PC-3 (cell line): ENCODE results near the gene FAR1. TPM values are rescaled to one million over a fixed set of nuclear protein-coding genes. Genes with fewer than 3 reads are reported as not detected.

Experiments used
- ATAC-seq: fragments of 200-7000 bp; cut with Tn5 transposase; 2 replicates; pipeline ENCODE4 v1.9.1; 2020; ENCODE audit warnings: mild to moderate bottlenecking, moderate library complexity
- BruUV-seq: library from RNA; stranded (reverse); fragments of 400-500 nt; replicated peaks from 2 replicates; lab custom pipeline; 2021; lab: Mats Ljungman, UMichigan
- CTCF ChIA-PET: fragments of 300-600 bp; sonication (Branson Sonifier 250); formaldehyde crosslinking; loops from one replicate; lab custom pipeline; 2022; ENCODE audit warnings: antibody characterized with exemption; lab: Charles Lee
- POLR2A ChIA-PET: fragments of 300-600 bp; sonication (Branson Sonifier 250); formaldehyde crosslinking; loops from one replicate; lab custom pipeline; 2022; ENCODE audit warnings: antibody characterized with exemption; ENCODE audit not compliant: unreplicated experiment; lab: Charles Lee
- DNase-seq: peaks from one replicate; pipeline ENCODE4 v3.0.0-alpha.2; 2015
- H2AFZ ChIP-seq: fragments of 300-600 bp; sonication (generic); 2 replicates; pipeline ENCODE4 v1.6.0; 2016; ENCODE audit warnings: antibody characterized with exemption, low read length
- H3F3A ChIP-seq: fragments of 300-600 bp; sonication (generic); one replicate; pipeline ENCODE4 v1.6.0; 2017; ENCODE audit warnings: antibody characterized with exemption, low read length, control low read depth, mild to moderate bottlenecking; ENCODE audit not compliant: unreplicated experiment
- H3K27ac ChIP-seq: fragments of 300-600 bp; sonication (generic); 2 replicates; pipeline ENCODE4 v1.5.1; 2016; ENCODE audit warnings: mild to moderate bottlenecking, low read length
- H3K27me3 ChIP-seq: fragments of 300-600 bp; sonication (generic); 2 replicates; pipeline ENCODE4 v1.6.1; 2016; ENCODE audit warnings: low read length, mixed read lengths
- H3K36me3 ChIP-seq: fragments of 300-600 bp; sonication (generic); 2 replicates; pipeline ENCODE4 v1.6.1; 2016; ENCODE audit warnings: low read depth, mixed run types, low read length, mixed read lengths
- H3K4me1 ChIP-seq: fragments of 300-600 bp; sonication (generic); 2 replicates; pipeline ENCODE4 v1.5.1; 2016; ENCODE audit warnings: low read length; ENCODE audit not compliant: insufficient read depth
- H3K4me2 ChIP-seq: fragments of 300-600 bp; sonication (generic); 2 replicates; pipeline ENCODE4 v1.6.0; 2016; ENCODE audit warnings: low read length
- H3K4me3 ChIP-seq: fragments of 300-600 bp; sonication (generic); 2 replicates; pipeline ENCODE4 v1.5.1; 2016; ENCODE audit warnings: mild to moderate bottlenecking, low read length, mixed read lengths
- H3K79me2 ChIP-seq: fragments of 300-600 bp; sonication (generic); 2 replicates; pipeline ENCODE4 v1.6.1; 2017; ENCODE audit warnings: low read length, mixed read lengths
- H3K9ac ChIP-seq: fragments of 300-600 bp; sonication (generic); 2 replicates; pipeline ENCODE4 v1.6.0; 2016; ENCODE audit warnings: mild to moderate bottlenecking, low read length
- H3K9me2 ChIP-seq: fragments of 300-600 bp; sonication (generic); replicated peaks from 2 replicates; pipeline ENCODE4 v1.6.1; 2016; ENCODE audit warnings: mixed run types, low read length, mixed read lengths
- H3K9me3 ChIP-seq: fragments of 300-600 bp; sonication (generic); 2 replicates; pipeline ENCODE4 v1.6.1; 2016; ENCODE audit warnings: low read length, mixed read lengths
- H4K20me1 ChIP-seq: fragments of 300-600 bp; sonication (generic); 2 replicates; pipeline ENCODE4 v1.6.1; 2016; ENCODE audit warnings: low read length, mixed read lengths
- CTCF ChIP-seq: fragments of 300-600 bp; sonication (generic); conservative IDR thresholded peaks from 2 replicates; pipeline ENCODE4 v1.5.1; 2017; ENCODE audit warnings: antibody characterized with exemption, low read depth, mild to moderate bottlenecking, low read length
- EZH2 ChIP-seq: fragments of 300-600 bp; sonication (generic); IDR thresholded peaks from one replicate; pipeline ENCODE4 v1.6.1; 2017; ENCODE audit warnings: antibody characterized with exemption, mild to moderate bottlenecking, low read length; ENCODE audit not compliant: unreplicated experiment
- EZH2phosphoT487 ChIP-seq: fragments of 300-600 bp; sonication (generic); IDR thresholded peaks from 2 replicates; pipeline ENCODE4 v1.6.1; 2018; ENCODE audit warnings: mild to moderate bottlenecking, antibody characterized with exemption, low read length, borderline replicate concordance
- intact Hi-C: fragments of 100-400 bp; cut with micrococcal nuclease; formaldehyde crosslinking; loops from 2 replicates; pipeline ENCODE4 v1.9.0; 2023
- total RNA-seq: library from RNA; depleted of rRNA; stranded (reverse); fragments of >200 nt; gene quantifications from 2 replicates; pipeline ENCODE4 v1.2.3, GENCODE V29; 2014

Gene FAR1
- total RNA-seq, 1 experiment from 2014 or later: 45.6 TPM

- H3K4me2 ChIP-seq: no peak overlapping the region
- no TSS peak for BruUV-seq
- peaks cover 31% of the 10 kb centered on the region; the same call in 1 of the 2 replicates for H3K36me3 ChIP-seq
- no peaks in the 10 kb centered on the region for H3K27me3 ChIP-seq
- H3K9me3 ChIP-seq: no peaks in the 10 kb centered on the region
- ChIA-PET CTCF (no interaction called here), POLR2A (no interaction called here)
- no peaks in the 10 kb centered on the region for H3K9me2 ChIP-seq
- TF ChIP-seq EZH2 (no peak), EZH2phosphoT487 (no peak), CTCF (no peak)
- no peaks in the 10 kb centered on the region for H3F3A ChIP-seq
- H3K79me2 ChIP-seq: peaks cover 21% of the 10 kb centered on the region
- H4K20me1 ChIP-seq: peaks cover 12% of the 10 kb centered on the region; the same call in 1 of the 2 replicates
- DNase-seq: no peak
- no peak overlapping the region for H3K27ac ChIP-seq
- no peaks in the 10 kb centered on the region for H3K4me1 ChIP-seq
- no peak overlapping the region for H3K4me3 ChIP-seq
- intact Hi-C loops: no loop called here
- H2AFZ ChIP-seq: no peak overlapping the region
- ATAC-seq: no peak
- H3K9ac ChIP-seq: no peak overlapping the region
Observed at GRCh38 chr11:13698132-13698531, 29.7 kb downstream of the FAR1 start.

GRCh38 chr11:13699041-13699440 is 30.6 kb downstream of the FAR1 start:
- Histone ChIP-seq H3K9me2 (no peaks in the 10 kb centered on the region), H3K4me1 (no peaks in the 10 kb centered on the region), H4K20me1 (peaks cover 7% of the 10 kb centered on the region; the same call in 1 of the 2 replicates), H3K4me2 (no peak overlapping the region), H2AFZ (no peak overlapping the region), H3K79me2 (peaks cover 12% of the 10 kb centered on the region), H3K9ac (no peak overlapping the region), H3K27me3 (no peaks in the 10 kb centered on the region), H3K27ac (no peak overlapping the region), H3F3A (no peaks in the 10 kb centered on the region), H3K9me3 (no peaks in the 10 kb centered on the region), H3K36me3 (peaks cover 34% of the 10 kb centered on the region; the same call in 1 of the 2 replicates), H3K4me3 (no peak overlapping the region)
- ChIA-PET CTCF (no interaction called here), POLR2A (no interaction called here)
- no peak for ATAC-seq
- DNase-seq: no peak
- intact Hi-C loops: no loop called here
- no TSS peak for BruUV-seq
- TF ChIP-seq EZH2phosphoT487 (no peak), CTCF (no peak), EZH2 (no peak)

- DNase-seq: no peak
- Histone ChIP-seq H4K20me1 (no peaks in the 10 kb centered on the region), H3K4me2 (no peak overlapping the region), H3K36me3 (peaks cover 34% of the 10 kb centered on the region; the same call in 1 of the 2 replicates), H2AFZ (no peak overlapping the region), H3K4me1 (no peaks in the 10 kb centered on the region), H3F3A (no peaks in the 10 kb centered on the region), H3K27me3 (no peaks in the 10 kb centered on the region), H3K9me3 (no peaks in the 10 kb centered on the region), H3K9me2 (no peaks in the 10 kb centered on the region), H3K79me2 (peaks cover 4% of the 10 kb centered on the region; the same call in 1 of the 2 replicates), H3K4me3 (no peak overlapping the region), H3K27ac (no peak overlapping the region), H3K9ac (no peak overlapping the region)
- intact Hi-C loops: no loop called here
- no TSS peak for BruUV-seq
- ATAC-seq: no peak
- ChIA-PET POLR2A (no interaction called here), CTCF (no interaction called here)
- no peak for TF ChIP-seq EZH2
- no peak for TF ChIP-seq CTCF
- no peak for TF ChIP-seq EZH2phosphoT487
Observed at GRCh38 chr11:13699870-13700269, 31.4 kb downstream of the FAR1 start.
